ENCODE measurements around the gene RFX4.

DNA sequence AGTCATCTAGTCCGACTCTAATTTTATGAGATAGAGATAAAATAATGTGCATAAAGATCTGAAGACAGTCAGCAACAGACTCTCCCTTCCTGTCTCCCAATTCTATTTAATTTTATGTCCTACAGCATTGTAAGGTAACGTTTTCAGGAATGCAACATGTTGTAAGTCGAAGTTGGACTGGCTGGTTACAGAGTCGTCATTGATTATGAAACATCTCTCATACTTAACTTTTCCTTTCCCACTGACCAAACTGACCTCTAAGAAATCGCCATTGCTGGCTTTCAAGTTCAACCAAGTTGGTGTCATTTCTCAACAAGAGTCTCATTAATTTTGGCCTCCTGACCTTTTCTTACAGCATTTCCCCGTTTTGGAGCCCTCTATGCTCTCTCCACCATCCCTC is 186.7 kb downstream of the RFX4 start:
- TF ChIP-seq, protein P1, sequence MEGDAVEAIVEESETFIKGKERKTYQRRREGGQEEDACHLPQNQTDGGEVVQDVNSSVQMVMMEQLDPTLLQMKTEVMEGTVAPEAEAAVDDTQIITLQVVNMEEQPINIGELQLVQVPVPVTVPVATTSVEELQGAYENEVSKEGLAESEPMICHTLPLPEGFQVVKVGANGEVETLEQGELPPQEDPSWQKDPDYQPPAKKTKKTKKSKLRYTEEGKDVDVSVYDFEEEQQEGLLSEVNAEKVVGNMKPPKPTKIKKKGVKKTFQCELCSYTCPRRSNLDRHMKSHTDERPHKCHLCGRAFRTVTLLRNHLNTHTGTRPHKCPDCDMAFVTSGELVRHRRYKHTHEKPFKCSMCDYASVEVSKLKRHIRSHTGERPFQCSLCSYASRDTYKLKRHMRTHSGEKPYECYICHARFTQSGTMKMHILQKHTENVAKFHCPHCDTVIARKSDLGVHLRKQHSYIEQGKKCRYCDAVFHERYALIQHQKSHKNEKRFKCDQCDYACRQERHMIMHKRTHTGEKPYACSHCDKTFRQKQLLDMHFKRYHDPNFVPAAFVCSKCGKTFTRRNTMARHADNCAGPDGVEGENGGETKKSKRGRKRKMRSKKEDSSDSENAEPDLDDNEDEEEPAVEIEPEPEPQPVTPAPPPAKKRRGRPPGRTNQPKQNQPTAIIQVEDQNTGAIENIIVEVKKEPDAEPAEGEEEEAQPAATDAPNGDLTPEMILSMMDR (IDR thresholded peaks at IDR 0.05; ENCODE audit: extremely low read depth in 1 of 2, insufficient read depth in 1 of 2, low read depth in 1 of 2, low read length in 2 of 2) = no peak
- TF ChIP-seq POLR2A (IDR thresholded peaks at IDR 0.05; ENCODE audit: low read depth, low read length) (no peak), EZH2 (IDR thresholded peaks at IDR 0.05; ENCODE audit: borderline replicate concordance, low read depth, low read length, severe bottlenecking) (no peak), POLR2AphosphoS5 (IDR thresholded peaks at IDR 0.05; ENCODE audit: insufficient read depth, low read depth, low read length) (no peak), JUN (IDR thresholded peaks at IDR 0.05; ENCODE audit: borderline replicate concordance, insufficient read depth, insufficient read length, low read depth) (no peak), MYC (IDR thresholded peaks at IDR 0.05; ENCODE audit: low read depth, low read length) (no peak), GATA2 (IDR thresholded peaks at IDR 0.05; ENCODE audit: insufficient read depth, insufficient read length, low read depth, low read length) (no peak)
- TF ChIP-seq, protein P2, sequence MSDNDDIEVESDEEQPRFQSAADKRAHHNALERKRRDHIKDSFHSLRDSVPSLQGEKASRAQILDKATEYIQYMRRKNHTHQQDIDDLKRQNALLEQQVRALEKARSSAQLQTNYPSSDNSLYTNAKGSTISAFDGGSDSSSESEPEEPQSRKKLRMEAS (IDR thresholded peaks at IDR 0.05; ENCODE audit: insufficient read depth, insufficient read length) = no peak

All from endothelial cell of umbilical vein (primary cell).